ENCODE data around the gene GOLPH3. TPM values are rescaled to one million over a fixed set of nuclear protein-coding genes. Genes with fewer than 3 reads are reported as not detected.

GOLPH3 gene
- total and polyA plus RNA-seq, 2 experiments from 2014 or later, result 68.5 to 96.1 TPM

- Histone ChIP-seq H3K27ac (ENCODE audit: low read depth) (peak overlapping the region; percentile 29; the same call in 1 of the 2 replicates), H3K79me2 (replicated peaks; ENCODE audit: insufficient read depth) (peaks cover 99% of the 10 kb centered on the region), H3K9me2 (ENCODE audit: insufficient read depth) (no peaks in the 10 kb centered on the region), H3K4me3 (no peak overlapping the region), H3K27me3 (ENCODE audit: insufficient read depth) (no peaks in the 10 kb centered on the region), H3K4me2 (no peak overlapping the region), H3K36me3 (ENCODE audit: insufficient read depth) (no peaks in the 10 kb centered on the region), H2AFZ (no peak overlapping the region), H3K4me1 (ENCODE audit: insufficient read depth) (peaks cover 10% of the 10 kb centered on the region), H4K20me1 (replicated peaks; ENCODE audit: insufficient read depth) (peaks cover 77% of the 10 kb centered on the region), H3F3A (replicated peaks; ENCODE audit: low read depth) (no peaks in the 10 kb centered on the region)
- H3K27me3 Mint-ChIP-seq (ENCODE audit: insufficient read depth, low read depth, poor library complexity), result peaks cover 2% of the 10 kb centered on the region
- peaks cover 13% of the 10 kb centered on the region; the same call in 2 of the 3 replicates for H3K36me3 Mint-ChIP-seq (ENCODE audit: low read depth)
- DNase-seq (ENCODE audit: low spot score), result no peak
- no peak overlapping the region for H3K27ac Mint-ChIP-seq
- no peak for TF ChIP-seq REST (IDR thresholded peaks at IDR 0.05; ENCODE audit: unreplicated experiment)
- no peak for TF ChIP-seq STAT1 (IDR thresholded peaks at IDR 0.05; ENCODE audit: unreplicated experiment)
- H3K4me3 Mint-ChIP-seq, result no peak overlapping the region
- H3K4me1 Mint-ChIP-seq, result peaks cover 4% of the 10 kb centered on the region; the same call in 2 of the 3 replicates
- peaks cover 6% of the 10 kb centered on the region; the same call in 1 of the 3 replicates for H3K9me3 Mint-ChIP-seq
- no peak for ATAC-seq
These were observed 15.5 kb downstream of the GOLPH3 start for GRCh38 chr5:32158679-32158975.

- Histone ChIP-seq H3K4me1 (ENCODE audit: insufficient read depth) (peaks cover 10% of the 10 kb centered on the region), H3K4me2 (no peak overlapping the region), H3K36me3 (ENCODE audit: insufficient read depth) (no peaks in the 10 kb centered on the region), H4K20me1 (replicated peaks; ENCODE audit: insufficient read depth) (peaks cover 76% of the 10 kb centered on the region), H3K4me3 (no peak overlapping the region), H3F3A (replicated peaks; ENCODE audit: low read depth) (no peaks in the 10 kb centered on the region), H3K27me3 (ENCODE audit: insufficient read depth) (no peaks in the 10 kb centered on the region), H3K9me2 (ENCODE audit: insufficient read depth) (no peaks in the 10 kb centered on the region), H3K27ac (ENCODE audit: low read depth) (no peak overlapping the region; the same call in 1 of the 2 replicates), H2AFZ (no peak overlapping the region), H3K79me2 (replicated peaks; ENCODE audit: insufficient read depth) (peaks cover 99% of the 10 kb centered on the region)
- H3K4me1 Mint-ChIP-seq, result peaks cover 4% of the 10 kb centered on the region; the same call in 2 of the 3 replicates
- peaks cover 6% of the 10 kb centered on the region; the same call in 1 of the 3 replicates for H3K9me3 Mint-ChIP-seq
- H3K4me3 Mint-ChIP-seq, result no peak overlapping the region
- peaks cover 10% of the 10 kb centered on the region; the same call in 2 of the 3 replicates for H3K36me3 Mint-ChIP-seq (ENCODE audit: low read depth)
- no peak overlapping the region for H3K27ac Mint-ChIP-seq
- DNase-seq (ENCODE audit: low spot score) (no peak), ATAC-seq (no peak)
- peaks cover 2% of the 10 kb centered on the region for H3K27me3 Mint-ChIP-seq (ENCODE audit: insufficient read depth, low read depth, poor library complexity)
- no peak for TF ChIP-seq STAT1 (IDR thresholded peaks at IDR 0.05; ENCODE audit: unreplicated experiment)
- no peak for TF ChIP-seq ZNF331 (CRISPR knock-in tag; IDR thresholded peaks at IDR 0.05; ENCODE audit: low read depth)
- TF ChIP-seq ZNF114 (CRISPR knock-in tag; IDR thresholded peaks at IDR 0.05), result no peak
- TF ChIP-seq CTCF (conservative IDR thresholded peaks at IDR 0.05; ENCODE audit: low read depth in 2 of 2), result no peak
- no peak for TF ChIP-seq EZH2phosphoT487 (IDR thresholded peaks at IDR 0.05; ENCODE audit: unreplicated experiment)
- TF ChIP-seq EZH2 (IDR thresholded peaks at IDR 0.05; ENCODE audit: low read depth, unreplicated experiment), result no peak
- TF ChIP-seq REST (IDR thresholded peaks at IDR 0.05; ENCODE audit: unreplicated experiment), result no peak
- TF ChIP-seq ETS1 (IDR thresholded peaks at IDR 0.05), result no peak
- TF ChIP-seq CREB1 (CRISPR knock-in tag; IDR thresholded peaks at IDR 0.05; ENCODE audit: low read depth), result no peak
These were observed 17.0 kb downstream of the GOLPH3 start for GRCh38 chr5:32157078-32157477.

All from GM23338 (cell line).